H1 (cell line): ENCODE data around the gene DIDO1. TPM values are rescaled to one million over a fixed set of nuclear protein-coding genes. Genes with fewer than 3 reads are reported as not detected.

Experiments
- KDM5A ChIP-seq: fragments of 200-600 bp; IDR thresholded peaks from 2 replicates; pipeline ENCODE4 v1.7.1; 2012; ENCODE audit warnings: mild to moderate bottlenecking, low read length, inconsistent platforms, mixed read lengths
- MAX ChIP-seq: IDR thresholded peaks from 2 replicates; pipeline ENCODE4 v1.6.1; 2012; ENCODE audit warnings: inconsistent platforms
- PHF8 ChIP-seq: fragments of 200-600 bp; sonication (generic); conservative IDR thresholded peaks from 2 replicates; pipeline ENCODE4 v1.7.1; 2012; ENCODE audit warnings: low read depth, mild to moderate bottlenecking, inconsistent platforms, low read length, moderate library complexity
- POLR2AphosphoS5 ChIP-seq: IDR thresholded peaks from 2 replicates; pipeline ENCODE4 v1.6.1; 2011; ENCODE audit warnings: low read depth, low read length
- SP1 ChIP-seq: IDR thresholded peaks from 2 replicates; pipeline ENCODE4 v1.6.1; 2011; ENCODE audit warnings: low read depth, low read length
- SP2 ChIP-seq: IDR thresholded peaks from 2 replicates; pipeline ENCODE4 v1.6.1; 2012; ENCODE audit warnings: mild to moderate bottlenecking, low read length, inconsistent platforms
- SUZ12 ChIP-seq: fragments of 200-600 bp; sonication (generic); IDR thresholded peaks from 2 replicates; pipeline ENCODE4 v1.6.1; 2012; ENCODE audit warnings: mild to moderate bottlenecking, inconsistent platforms, low read length, moderate library complexity, mixed read lengths
- polyA plus RNA-seq, 7 experiments: library from polyadenylated mRNA; depleted of rRNA in 3 of 7; stranded (reverse) in 5 of 7; unstranded in 2 of 7; fragments of >200 nt in 5 of 7; fragments of 200-250 nt in 2 of 7; gene quantifications; 1 replicate in 5 of 7; 2 replicates in 1 of 7; 4 replicates in 1 of 7; pipeline versions ENCODE4 v1.2.1 to v1.2.3, GENCODE V29; 2011 to 2013; ENCODE audit warnings: missing spikeins in 2 of 7, mixed read lengths in 2 of 7
- total RNA-seq: library from RNA; stranded (reverse); fragmentation: NEBNext Ultra II Directional; extraction: Animal tissue kit (Norgen Biotek cat#: 25700); gene quantifications from 2 replicates; pipeline ENCODE4 v1.2.1, GENCODE V29; 2021

The DIDO1 gene
- total and polyA plus RNA-seq, 2 of the 8 experiments (the other 6 are each of a cell fraction or from before 2014, with no cell fraction given): 53.6 to 82.8 TPM

- TF ChIP-seq MAX (no peak), SP1 (no peak), KDM5A (no peak), POLR2AphosphoS5 (no peak), SUZ12 (no peak), SP2 (no peak), PHF8 (no peak)
These were observed 40.8 kb upstream of the DIDO1 start (continued) for GRCh38 chr20:62967149-62967501.
